SW 1271 (cell line): Measurements from ENCODE around the gene IFNG.
A peak's percentile ranks its signal among the peaks of the same experiment; 100 is the strongest.

Experiments
- DNase-seq, 2 experiments: peaks; one replicate each; lab custom pipeline; 2025; lab: John Stamatoyannopoulos, UW

The IFNG gene

DNA sequence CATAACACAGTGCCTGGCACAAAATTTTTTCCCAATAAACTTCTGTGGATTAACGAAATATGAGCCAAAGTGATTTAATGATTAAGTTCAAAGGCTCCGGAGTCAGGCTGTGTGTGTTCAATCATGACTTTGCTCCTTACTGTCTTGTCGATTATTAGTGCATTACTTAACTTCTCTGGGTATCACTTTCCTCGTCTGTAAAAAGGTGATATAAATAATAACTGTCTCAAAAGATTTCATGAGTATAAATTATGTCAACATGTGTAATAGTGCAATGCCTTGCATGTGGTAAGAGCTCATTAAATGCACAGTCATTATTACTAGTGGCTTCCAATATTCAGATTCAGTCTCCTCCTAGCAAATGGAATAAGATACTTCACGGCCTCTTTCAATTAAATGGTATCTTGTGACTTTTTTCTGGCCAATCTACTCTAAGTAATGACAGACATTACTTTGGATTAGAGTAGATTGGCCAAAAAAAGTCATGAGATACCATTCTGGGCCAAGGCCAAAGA is 6.8 kb upstream of the IFNG start:
- no peak for DNase-seq

GRCh38 chr12:68163560-68164081 is 4.1 kb upstream of the IFNG start:
- no peak for DNase-seq

- no peak for DNase-seq
These were observed 2.8 kb upstream of the IFNG start for GRCh38 chr12:68162374-68162773.

DNA sequence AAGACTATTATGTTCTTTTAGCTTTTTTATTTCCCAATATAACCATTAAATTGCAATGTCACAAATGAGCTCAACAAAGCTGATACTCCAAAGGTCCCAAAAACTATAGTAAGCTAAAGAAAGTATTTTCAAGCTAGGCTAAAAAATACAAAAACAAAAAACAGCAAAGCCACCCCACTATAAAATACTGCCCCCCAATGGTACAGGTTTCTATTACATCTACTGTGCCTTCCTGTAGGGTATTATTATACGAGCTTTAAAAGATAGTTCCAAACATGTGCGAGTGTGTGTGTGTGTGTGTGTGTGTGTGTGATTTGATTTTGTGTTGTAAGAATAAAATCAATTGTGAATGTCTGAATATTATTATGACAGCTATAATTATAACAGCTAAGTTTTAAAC is 1.1 kb downstream of the IFNG start:
- peak in 1 of 2 experiments; percentile 15 for DNase-seq

DNA sequence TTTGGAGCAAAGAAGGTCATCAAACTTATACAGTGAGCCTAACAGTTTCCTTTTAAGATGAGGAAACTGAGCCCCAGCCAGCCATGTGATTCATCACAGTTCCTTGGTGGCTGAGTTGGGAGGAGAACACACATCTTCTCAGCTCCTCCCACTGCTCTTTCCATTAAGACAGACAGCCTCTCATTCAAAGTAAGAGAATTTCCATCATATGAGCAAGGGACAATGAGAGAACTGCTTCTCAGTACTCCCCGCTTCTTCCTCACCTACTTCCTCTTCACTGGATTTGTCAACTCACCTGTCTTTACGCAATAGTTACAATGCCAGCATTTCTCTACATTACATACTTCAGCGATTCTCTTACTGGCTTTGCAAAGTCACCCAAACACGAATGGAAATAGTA is 2.2 kb downstream of the IFNG start:
- no peak for DNase-seq

DNA sequence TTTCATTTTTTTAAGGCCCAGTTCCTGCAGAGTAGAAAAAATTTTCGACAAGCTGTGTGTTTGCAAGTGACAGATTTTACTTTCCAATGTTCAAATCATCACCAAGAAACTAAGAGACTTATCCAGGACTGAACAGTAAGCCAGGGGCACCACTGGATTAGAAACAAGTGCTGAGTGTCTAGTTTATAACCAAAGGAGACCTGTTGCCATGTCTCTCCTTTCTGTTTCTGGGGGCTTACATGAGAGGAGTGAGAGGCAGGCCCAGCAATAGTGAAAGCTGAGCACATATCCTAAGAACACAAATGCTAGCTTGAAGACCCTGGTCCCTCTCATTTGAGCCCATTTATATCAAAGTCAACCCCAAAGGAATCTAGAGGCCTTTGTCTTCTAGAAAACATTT is 2.9 kb downstream of the IFNG start:
- DNase-seq, result no peak

- no peak for DNase-seq
These were observed 4.8 kb downstream of the IFNG start for GRCh38 chr12:68154779-68155178.

- DNase-seq, result no peak
These were observed 11.1 kb downstream of the IFNG start for GRCh38 chr12:68148261-68148951.

GRCh38 chr12:68140556-68140955 is 19.0 kb downstream of the IFNG start:
- DNase-seq, result no peak

- DNase-seq, result no peak
These were observed 19.6 kb downstream of the IFNG start for GRCh38 chr12:68139941-68140340.

GRCh38 chr12:68139001-68139400 is 20.5 kb downstream of the IFNG start:
- DNase-seq, result no peak

- DNase-seq, result no peak
These were observed 21.1 kb downstream of the IFNG start for GRCh38 chr12:68138480-68138879.

- DNase-seq, result no peak
These were observed 22.2 kb downstream of the IFNG start for GRCh38 chr12:68137335-68137830.

DNA sequence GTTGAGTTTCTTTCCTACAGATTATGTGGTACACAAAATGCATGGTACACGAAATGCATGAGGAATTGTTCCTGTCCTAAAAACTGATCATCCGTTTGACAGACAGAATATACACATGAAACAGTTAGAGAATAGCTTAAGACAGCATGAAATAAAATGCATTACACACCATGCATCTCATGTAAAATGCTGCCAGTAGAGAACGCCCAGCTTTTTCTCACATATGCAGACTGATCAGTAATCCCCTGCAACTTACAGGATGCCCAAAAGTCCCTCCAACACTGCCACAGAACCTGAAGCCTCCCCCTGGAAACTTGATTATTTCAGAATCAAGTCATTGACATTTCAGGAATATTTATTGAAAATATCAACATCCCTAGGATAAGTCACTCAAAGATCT is 24.0 kb downstream of the IFNG start:
- DNase-seq, result no peak

DNA sequence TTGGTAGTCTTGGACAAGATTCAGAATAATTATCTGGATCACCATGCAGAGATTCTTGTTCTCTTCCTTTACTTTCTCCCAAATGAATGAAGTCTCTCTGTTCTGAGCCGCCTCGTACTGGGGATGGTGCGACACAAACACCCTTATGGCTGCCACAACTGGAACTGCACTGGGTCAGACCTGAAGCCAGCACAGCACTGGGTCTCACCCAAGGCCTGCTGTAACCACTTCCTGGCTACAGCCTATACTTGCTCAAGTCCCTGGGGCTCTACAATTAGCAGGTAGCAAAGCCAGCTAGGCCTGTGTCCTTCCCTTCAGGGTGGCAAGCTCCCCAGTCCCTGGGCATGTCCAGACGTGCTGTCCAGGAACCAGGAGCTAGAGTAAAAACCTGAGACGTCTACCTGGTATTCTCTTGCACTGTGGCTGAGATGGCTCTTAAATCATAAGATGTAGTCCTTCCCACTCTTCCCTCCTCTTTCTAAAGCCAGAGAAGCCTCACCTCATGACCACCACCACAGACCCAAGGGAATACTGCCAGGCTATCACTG is 27.6 kb downstream of the IFNG start:
- DNase-seq, result no peak

- DNase-seq, result no peak
These were observed 29.6 kb downstream of the IFNG start for GRCh38 chr12:68129979-68130378.

DNA sequence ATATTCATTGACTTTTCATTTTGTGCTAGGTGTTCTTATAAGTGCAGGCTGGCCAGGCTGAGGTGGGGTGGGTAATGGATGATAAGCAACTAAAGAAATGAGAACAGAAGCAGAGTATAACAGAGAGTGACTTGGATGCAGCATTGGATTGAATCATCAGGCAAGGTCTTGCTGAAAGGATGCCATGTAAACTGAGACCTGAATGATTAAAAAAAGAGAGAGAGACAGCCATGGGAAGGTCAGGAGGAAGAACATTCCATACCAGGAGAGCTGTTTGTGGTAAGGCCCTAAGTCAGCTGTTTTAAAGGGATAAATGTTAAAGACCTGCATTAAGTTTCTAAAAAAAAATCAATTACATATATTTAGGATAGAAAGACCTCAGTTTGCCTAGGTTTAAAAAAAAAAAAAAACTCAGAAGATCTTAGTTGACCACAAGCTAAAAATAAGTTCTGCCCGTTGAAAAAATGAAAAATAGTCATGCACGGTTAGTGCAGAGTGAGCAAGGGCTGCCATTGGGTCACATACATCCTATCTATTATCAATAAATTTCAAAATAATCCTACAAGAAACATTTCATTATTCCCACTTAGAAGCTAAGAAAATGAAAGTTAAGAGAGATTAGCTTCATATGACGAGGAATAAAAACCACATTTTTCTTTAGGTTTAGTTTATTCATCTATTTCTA is 37.2 kb downstream of the IFNG start:
- DNase-seq, result no peak

GRCh38 chr12:68121143-68121542 is 38.4 kb downstream of the IFNG start:
- DNase-seq, result no peak

DNA sequence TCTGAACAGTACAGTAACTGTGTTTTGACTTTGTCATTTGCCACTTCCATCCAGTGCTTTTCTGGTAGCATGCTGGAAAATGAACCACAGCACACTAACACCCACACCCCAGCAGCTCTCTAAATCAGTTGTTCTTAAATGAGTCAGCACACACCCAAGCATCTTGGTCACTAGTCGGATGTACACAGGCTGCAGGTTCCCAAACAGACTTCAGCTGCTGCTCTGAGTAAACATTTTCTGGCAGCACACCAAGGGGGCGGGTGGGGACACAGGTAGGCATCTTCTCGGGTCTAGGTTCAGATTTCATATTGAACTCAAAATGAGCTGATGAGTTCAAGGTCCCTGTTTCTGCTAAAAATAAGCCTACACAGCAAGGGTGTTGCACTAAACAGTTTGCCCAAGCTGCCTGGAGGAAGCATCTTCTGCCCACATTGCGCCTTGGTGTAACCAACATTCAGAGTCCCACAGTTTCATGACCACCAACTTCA is 39.8 kb downstream of the IFNG start:
- DNase-seq, result no peak

DNA sequence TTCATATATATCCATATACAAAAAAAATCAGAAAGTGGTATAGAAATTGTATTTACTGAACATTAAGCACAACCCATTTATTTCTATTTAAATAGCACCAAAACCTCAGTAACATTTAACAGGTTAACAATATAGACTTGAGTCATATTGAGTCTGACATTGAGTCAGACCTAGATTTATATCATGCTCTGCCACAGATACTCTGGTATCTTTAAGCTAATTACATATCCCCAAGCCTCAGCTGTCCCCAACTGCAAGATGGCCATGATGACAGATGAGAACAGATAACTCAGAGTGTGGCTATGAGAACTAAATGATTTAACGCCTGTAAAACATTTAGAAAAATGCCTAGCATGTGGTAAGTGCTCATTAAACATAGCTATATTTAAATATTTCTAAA is 40.3 kb downstream of the IFNG start:
- no peak for DNase-seq

DNA sequence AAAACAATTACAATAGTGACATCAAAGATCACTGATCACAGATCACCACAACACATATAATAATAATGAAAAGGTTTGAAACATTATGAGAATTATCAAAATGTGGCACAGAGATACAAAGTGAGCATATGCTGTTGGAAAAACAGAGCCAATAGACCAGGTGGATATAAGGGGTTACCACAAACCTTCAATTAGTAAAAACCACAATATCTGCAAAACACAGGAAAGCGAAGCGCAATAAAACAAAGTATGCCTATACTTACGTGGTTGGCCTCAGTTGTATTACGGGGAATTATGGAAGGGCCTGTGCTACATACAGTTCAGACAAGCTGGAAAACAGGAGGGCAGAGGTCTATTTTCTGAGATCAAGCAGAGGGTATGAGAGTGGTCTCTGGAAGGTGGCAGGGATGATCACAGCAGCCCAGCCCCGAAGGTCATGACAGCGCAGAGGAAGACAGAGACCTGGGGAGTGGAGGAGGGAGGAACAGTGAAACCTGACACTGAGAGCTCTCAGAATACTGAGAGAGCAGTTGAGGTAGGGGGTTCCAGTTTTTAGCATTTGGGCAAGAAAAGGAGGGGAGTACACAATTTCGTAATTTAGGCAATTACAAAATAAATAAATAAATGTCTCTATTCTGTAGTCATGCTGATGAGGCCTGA is 41.3 kb downstream of the IFNG start:
- DNase-seq, result no peak

DNA sequence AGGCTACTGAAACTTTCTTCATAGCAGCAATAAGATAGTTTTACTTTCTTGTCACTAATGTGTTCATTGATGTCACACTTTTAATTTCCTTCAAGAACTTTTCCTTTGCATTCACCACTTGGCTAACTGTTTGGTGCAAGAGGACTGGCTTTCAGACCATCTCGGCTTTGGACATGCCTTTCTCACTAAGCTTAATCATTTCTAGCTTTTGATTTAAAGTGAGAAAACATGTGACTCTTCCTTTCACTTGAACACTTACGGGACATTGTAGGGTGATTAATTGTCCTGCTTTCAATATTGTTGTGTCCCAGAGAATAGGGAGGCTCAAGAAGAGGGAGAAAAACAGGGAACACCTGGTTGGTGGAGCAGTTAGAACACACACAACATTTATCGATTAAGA is 41.9 kb downstream of the IFNG start:
- no peak for DNase-seq
